Psoas muscle (tissue), 8 donors: ENCODE results near the gene LAMA3. TPM values are rescaled to one million over a fixed set of nuclear protein-coding genes. Genes with fewer than 3 reads are reported as not detected.

Experiments used
- ATAC-seq, 4 donors: fragments of 200-7000 bp; cut with Tn5 transposase; one replicate each; pipeline ENCODE4 v1.9.1; 2020; ENCODE audit warnings: moderate library complexity in 3 of 4, mild to moderate bottlenecking in 2 of 4
- DNase-seq, 2 donors: peaks; one replicate each; pipeline ENCODE4 v3.0.0-alpha.2; 2020
- H3K27ac ChIP-seq: fragments of 200-600 bp; one replicate; pipeline ENCODE4 v1.8.0; 2022
- H3K27me3 ChIP-seq, 3 donors: fragments of 200-600 bp in 1 of 3; one replicate each; pipeline versions ENCODE4 v1.6.1 to v1.8.0; 2013 to 2022; ENCODE audit warnings: low read length in 2 of 3, mild to moderate bottlenecking in 2 of 3, moderate library complexity in 1 of 3; ENCODE audit not compliant: insufficient read depth in 3 of 3
- H3K36me3 ChIP-seq, 2 donors: fragments of 200-600 bp in 1 of 2; one replicate each; pipeline versions ENCODE4 v1.6.1 to v1.8.0; 2013 to 2022; ENCODE audit warnings: low read depth in 1 of 2, mild to moderate bottlenecking in 1 of 2, moderate library complexity in 1 of 2; ENCODE audit not compliant: insufficient read depth in 1 of 2
- H3K4me1 ChIP-seq: fragments of 200-600 bp; one replicate; pipeline ENCODE4 v1.8.0; 2022
- H3K4me3 ChIP-seq: fragments of 200-600 bp; one replicate; pipeline ENCODE4 v1.8.0; 2022; ENCODE audit warnings: mild to moderate bottlenecking
- H3K9me3 ChIP-seq: fragments of 200-600 bp; one replicate; pipeline ENCODE4 v1.8.0; 2022
- WGBS, 3 donors: extraction: QIAGEN DNeasy Blood & Tissue Kit; methylation state at CpG; one replicate each; pipeline versions ENCODE4 v1.1.6 to v1.1.7; 2013; 5-methylcytosine and 5-hydroxymethylcytosine counted together
- intact Hi-C, 2 donors: fragments of 100-400 bp; cut with DNase I; formaldehyde crosslinking; loops; one replicate each; pipeline versions ENCODE4 v1.11.0 to v1.14.2; 2022
- polyA plus RNA-seq, 3 donors: library from polyadenylated mRNA; stranded (reverse); fragments of 200-250 nt; gene quantifications; one replicate each; pipeline ENCODE4 v1.2.3, GENCODE V29; 2013
- total RNA-seq, 4 donors: library from RNA; stranded (reverse); fragmentation: NEBNext Ultra II Directional in 2 of 4; extraction: Animal tissue kit (Norgen Biotek cat#: 25700) in 2 of 4; gene quantifications; one replicate each; pipeline versions ENCODE4 v1.2.1 to v1.2.4, GENCODE V29; 2021 to 2023
- TF ChIP-seq, protein P1 (sequence below): fragments of 200-600 bp; IDR thresholded peaks from one replicate; pipeline ENCODE4 v1.8.0; 2022; ENCODE audit warnings: antibody characterized with exemption
- donor health status: healthy with polysubstance abuse.
- donor health status: DM: no; HTN: no; CAD: no; lungs with moderate emphysema.
- donor health status: Bipolar disorder and iron deficiency.
- donor health status: healthy.
- donor health status: DM: yes; HTN: yes; CAD: no.
- donor health status: DM: no; HTN: no; CAD: no.
- donor health status: DM: no; HTN: no; CAD: no.
- donor health status: DM: yes; HTN: yes; CAD: no.

The LAMA3 gene
- total and polyA plus RNA-seq, 7 donors, result 0.49 to 4.2 (median 1.8) TPM

DNA sequence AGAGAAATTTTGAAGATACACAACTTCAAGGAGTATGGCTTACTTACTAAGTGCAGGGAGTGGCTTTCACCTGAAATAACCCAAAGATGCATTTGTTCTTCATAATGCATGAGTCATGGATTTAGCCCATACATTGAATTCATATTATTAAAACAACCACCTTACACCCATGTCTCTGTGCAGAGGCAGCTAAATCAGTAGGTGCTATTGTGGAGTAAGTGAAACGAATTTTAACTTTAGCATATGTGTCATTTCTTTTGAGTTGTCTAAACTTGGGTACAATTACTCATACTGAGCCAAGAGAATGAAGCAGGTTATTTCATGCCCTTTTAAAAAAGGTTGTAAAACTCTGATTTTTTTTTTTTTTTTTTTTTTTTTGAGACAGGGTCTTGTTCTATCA is 15.5 kb upstream of the LAMA3 start:
- H3K27me3 ChIP-seq, result peaks cover 0 to 2% (median 0%) of the 10 kb centered on the region in 3 donors
- H3K4me3 ChIP-seq, result no peak overlapping the region
- ATAC-seq, result no peak
- 64 to 84% (median 73%) methylated on average over 1 of the region's 1 CpG for WGBS, 3 donors
- H3K36me3 ChIP-seq, result no peaks in the 10 kb centered on the region
- H3K27ac ChIP-seq, result no peak overlapping the region
- DNase-seq, result no peak
- H3K9me3 ChIP-seq, result no peaks in the 10 kb centered on the region
- TF ChIP-seq, protein P1, sequence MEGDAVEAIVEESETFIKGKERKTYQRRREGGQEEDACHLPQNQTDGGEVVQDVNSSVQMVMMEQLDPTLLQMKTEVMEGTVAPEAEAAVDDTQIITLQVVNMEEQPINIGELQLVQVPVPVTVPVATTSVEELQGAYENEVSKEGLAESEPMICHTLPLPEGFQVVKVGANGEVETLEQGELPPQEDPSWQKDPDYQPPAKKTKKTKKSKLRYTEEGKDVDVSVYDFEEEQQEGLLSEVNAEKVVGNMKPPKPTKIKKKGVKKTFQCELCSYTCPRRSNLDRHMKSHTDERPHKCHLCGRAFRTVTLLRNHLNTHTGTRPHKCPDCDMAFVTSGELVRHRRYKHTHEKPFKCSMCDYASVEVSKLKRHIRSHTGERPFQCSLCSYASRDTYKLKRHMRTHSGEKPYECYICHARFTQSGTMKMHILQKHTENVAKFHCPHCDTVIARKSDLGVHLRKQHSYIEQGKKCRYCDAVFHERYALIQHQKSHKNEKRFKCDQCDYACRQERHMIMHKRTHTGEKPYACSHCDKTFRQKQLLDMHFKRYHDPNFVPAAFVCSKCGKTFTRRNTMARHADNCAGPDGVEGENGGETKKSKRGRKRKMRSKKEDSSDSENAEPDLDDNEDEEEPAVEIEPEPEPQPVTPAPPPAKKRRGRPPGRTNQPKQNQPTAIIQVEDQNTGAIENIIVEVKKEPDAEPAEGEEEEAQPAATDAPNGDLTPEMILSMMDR, result no peak
- H3K4me1 ChIP-seq, result no peaks in the 10 kb centered on the region
- intact Hi-C loops, result no loop called here

GRCh38 chr18:23675236-23675635 is 14.0 kb upstream of the LAMA3 start:
- ATAC-seq, result no peak
- no peaks in the 10 kb centered on the region for H3K4me1 ChIP-seq
- intact Hi-C loops, result no loop called here
- DNase-seq, result no peak
- no peaks in the 10 kb centered on the region for H3K9me3 ChIP-seq
- TF ChIP-seq, protein P1, result no peak
- peaks cover 0 to 6% (median 0%) of the 10 kb centered on the region in 3 donors for H3K27me3 ChIP-seq
- no peaks in the 10 kb centered on the region for H3K36me3 ChIP-seq
- H3K27ac ChIP-seq, result no peak overlapping the region
- no peak overlapping the region for H3K4me3 ChIP-seq

GRCh38 chr18:23675896-23676295 is 13.4 kb upstream of the LAMA3 start:
- 86 to 94% (median 86%) methylated on average over 3 of the region's 3 CpGs for WGBS, 3 donors
- no peak overlapping the region for H3K27ac ChIP-seq

GRCh38 chr18:23682045-23682444 is 7.2 kb upstream of the LAMA3 start:
- 50 to 65% (median 57%) methylated on average over 2 of the region's 2 CpGs for WGBS, 3 donors
- ATAC-seq (no peak), DNase-seq (no peak)
- Histone ChIP-seq H3K9me3 (no peaks in the 10 kb centered on the region), H3K4me3 (no peak overlapping the region), H3K4me1 (no peaks in the 10 kb centered on the region), H3K27me3 (peaks cover 0 to 4% (median 0%) of the 10 kb centered on the region in 3 donors), H3K36me3 (no peaks in the 10 kb centered on the region), H3K27ac (no peak overlapping the region)
- intact Hi-C loops, result loop anchor here in 1 of 2 donors (2.0 kb wide), 1 partner anchor 29 kb away; no protein-coding TSS in a partner anchor
- TF ChIP-seq, protein P1, result no peak

More at GRCh38 chr18:23675896-23676295, 13.4 kb upstream of the LAMA3 start:
- intact Hi-C loops, result no loop called here
- TF ChIP-seq, protein P1, result no peak
- no peak for ATAC-seq
- no peaks in the 10 kb centered on the region for H3K9me3 ChIP-seq
- H3K4me3 ChIP-seq, result no peak overlapping the region
- H3K36me3 ChIP-seq, result no peaks in the 10 kb centered on the region
- DNase-seq, result no peak
- no peaks in the 10 kb centered on the region for H3K4me1 ChIP-seq
- peaks cover 0 to 6% (median 0%) of the 10 kb centered on the region in 3 donors for H3K27me3 ChIP-seq

DNA sequence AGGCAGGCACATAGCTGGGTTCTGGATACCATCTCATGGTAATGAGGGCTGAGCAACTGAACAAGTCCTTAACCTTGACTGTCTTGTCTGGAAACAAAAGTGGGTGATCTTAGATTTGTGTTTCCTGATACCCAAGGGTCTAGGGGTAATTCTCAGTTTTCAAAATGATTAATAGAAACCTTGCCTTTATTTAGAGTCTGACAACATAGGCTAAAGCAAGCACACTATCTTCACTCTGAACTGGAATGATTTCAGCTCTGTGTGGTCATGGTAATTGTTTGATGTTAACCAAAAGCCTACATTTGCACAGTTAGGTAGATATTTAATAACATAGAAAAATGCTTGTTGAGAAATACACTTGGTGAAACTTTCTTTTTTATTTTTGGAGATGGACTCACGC is 6.8 kb upstream of the LAMA3 start:
- no peak overlapping the region for H3K4me3 ChIP-seq
- TF ChIP-seq, protein P1, result no peak
- no peaks in the 10 kb centered on the region for H3K9me3 ChIP-seq
- H3K27me3 ChIP-seq, result peaks cover 0 to 5% (median 0%) of the 10 kb centered on the region in 3 donors
- no peak overlapping the region for H3K27ac ChIP-seq
- DNase-seq (no peak), ATAC-seq (no peak)
- H3K4me1 ChIP-seq, result no peaks in the 10 kb centered on the region
- 93 to 100% (median 95%) methylated on average over 1 of the region's 1 CpG for WGBS, 3 donors
- intact Hi-C loops, result loop anchor here in 1 of 2 donors (2.0 kb wide), 1 partner anchor 28 kb away; no protein-coding TSS in a partner anchor
- H3K36me3 ChIP-seq, result no peaks in the 10 kb centered on the region
